SK-N-SH treated with all-trans-retinoic acid at 6 μM for 48 hours (cell line): ENCODE data around the gene RAB8B.

Experiments used
- ATAC-seq: fragments of 200-7000 bp; cut with Tn5 transposase; 3 replicates; pipeline ENCODE4 v1.9.1; 2020; ENCODE audit warnings: mild to moderate bottlenecking, moderate library complexity
- ARNTL ChIP-seq: fragments of 450-650 bp; formaldehyde crosslinking; IDR thresholded peaks from 2 replicates; pipeline ENCODE4 v1.5.0; 2020; ENCODE audit warnings: low read depth, mild to moderate bottlenecking, moderate library complexity, borderline replicate concordance
- BACH2 ChIP-seq: fragments of 250-450 bp; sonication (Bioruptor Pico); IDR thresholded peaks from 2 replicates; pipeline ENCODE4 v1.9.0; 2021; ENCODE audit warnings: mild to moderate bottlenecking, borderline replicate concordance
- CSDC2 ChIP-seq: fragments of 250-450 bp; sonication (Bioruptor Pico); IDR thresholded peaks from 2 replicates; pipeline ENCODE4 v1.5.0; 2020; ENCODE audit warnings: mild to moderate bottlenecking, moderate library complexity
- ESRRG ChIP-seq: fragments of 250-450 bp; sonication (Bioruptor Pico); IDR thresholded peaks from 2 replicates; pipeline ENCODE4 v1.6.1; 2021; ENCODE audit warnings: mild to moderate bottlenecking
- ISL1 ChIP-seq: fragments of 250-450 bp; sonication (Bioruptor Pico); IDR thresholded peaks from 2 replicates; pipeline ENCODE4 v2.1.2; 2022; ENCODE audit warnings: mild to moderate bottlenecking, moderate library complexity
- OSR1 ChIP-seq: fragments of 250-450 bp; sonication (Bioruptor Pico); IDR thresholded peaks from 2 replicates; pipeline ENCODE4 v1.8.0; 2022; ENCODE audit warnings: moderate library complexity, mild to moderate bottlenecking, inconsistent platforms
- PPARA ChIP-seq: fragments of 250-450 bp; sonication (Bioruptor Pico); IDR thresholded peaks from 2 replicates; pipeline ENCODE4 v1.5.0; 2020; ENCODE audit warnings: mild to moderate bottlenecking, borderline replicate concordance
- RARB ChIP-seq: fragments of 250-450 bp; sonication (Bioruptor Pico); IDR thresholded peaks from 2 replicates; pipeline ENCODE4 v1.8.0; 2021; ENCODE audit warnings: mild to moderate bottlenecking, moderate library complexity
- TCF4 ChIP-seq: fragments of 250-450 bp; sonication (Bioruptor Pico); IDR thresholded peaks from 2 replicates; pipeline ENCODE4 v1.8.0; 2021; ENCODE audit warnings: mild to moderate bottlenecking, moderate library complexity, borderline replicate concordance
- ZC3H10 ChIP-seq: fragments of 250-450 bp; sonication (Bioruptor Pico); IDR thresholded peaks from 2 replicates; pipeline ENCODE4 v1.5.1; 2021; ENCODE audit warnings: mild to moderate bottlenecking, moderate library complexity
- ZFP3 ChIP-seq: fragments of 250-450 bp; sonication (Bioruptor Pico); IDR thresholded peaks from 2 replicates; pipeline ENCODE4 v1.5.0; 2020; ENCODE audit warnings: mild to moderate bottlenecking, moderate library complexity
- ZFP30 ChIP-seq: fragments of 450-650 bp; formaldehyde crosslinking; IDR thresholded peaks from 2 replicates; pipeline ENCODE4 v1.5.0; 2022; ENCODE audit warnings: mild to moderate bottlenecking, moderate library complexity
- ZNF565 ChIP-seq: fragments of 450-650 bp; formaldehyde crosslinking; conservative IDR thresholded peaks from 2 replicates; pipeline ENCODE4 v1.5.0; 2020; ENCODE audit warnings: low read depth, mild to moderate bottlenecking, moderate library complexity
- ZNF70 ChIP-seq: fragments of 450-650 bp; formaldehyde crosslinking; IDR thresholded peaks from 2 replicates; pipeline ENCODE4 v1.5.0; 2020; ENCODE audit warnings: mild to moderate bottlenecking, moderate library complexity
- ZNF8 ChIP-seq: fragments of 450-650 bp; formaldehyde crosslinking; IDR thresholded peaks from 2 replicates; pipeline ENCODE4 v1.5.0; 2020; ENCODE audit warnings: mild to moderate bottlenecking, moderate library complexity
- TF ChIP-seq, protein P1 (sequence below): fragments of 250-450 bp; sonication (Bioruptor Pico); IDR thresholded peaks from 2 replicates; pipeline ENCODE4 v1.8.0; 2020; ENCODE audit warnings: mild to moderate bottlenecking, moderate library complexity, borderline replicate concordance
- TF ChIP-seq, protein P2 (sequence below): fragments of 250-450 bp; sonication (Bioruptor Pico); IDR thresholded peaks from 2 replicates; pipeline ENCODE4 v1.5.1; 2020; ENCODE audit warnings: low read depth, mild to moderate bottlenecking, moderate library complexity
- TF ChIP-seq, protein P3 (sequence below): fragments of 250-450 bp; sonication (Bioruptor Pico); IDR thresholded peaks from 2 replicates; pipeline ENCODE4 v1.8.0; 2021; ENCODE audit warnings: low read depth, mild to moderate bottlenecking, moderate library complexity, borderline replicate concordance
- TF ChIP-seq, protein P4 (sequence below): fragments of 250-450 bp; sonication (Bioruptor Pico); IDR thresholded peaks from 2 replicates; pipeline ENCODE4 v1.5.1; 2021; ENCODE audit warnings: mild to moderate bottlenecking, moderate library complexity

The RAB8B gene

DNA sequence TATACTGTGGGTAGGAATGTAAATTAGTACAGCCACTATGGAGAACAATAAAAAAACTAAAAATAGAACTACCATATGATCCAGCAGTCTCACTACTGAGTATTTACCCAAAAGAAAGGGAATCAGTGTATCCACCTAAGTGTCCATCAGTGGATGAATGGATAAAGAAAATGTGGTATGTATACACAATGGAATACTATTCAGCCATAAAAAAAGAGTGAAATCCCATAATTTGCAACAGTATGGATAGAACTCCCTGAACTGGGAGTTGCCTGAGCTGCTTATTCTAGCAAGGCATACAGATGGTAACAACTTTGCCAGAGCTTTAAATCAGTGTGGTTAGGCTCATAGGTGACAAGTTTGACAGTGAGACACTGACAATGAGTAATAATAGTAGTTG lies 71.9 kb downstream of the RAB8B start:
- no peak for ATAC-seq
- peak; percentile 73 for TF ChIP-seq ZNF8
- TF ChIP-seq BACH2 (CRISPR knock-in tag) = no peak
- TF ChIP-seq, all 23 proteins: peak for 1

DNA sequence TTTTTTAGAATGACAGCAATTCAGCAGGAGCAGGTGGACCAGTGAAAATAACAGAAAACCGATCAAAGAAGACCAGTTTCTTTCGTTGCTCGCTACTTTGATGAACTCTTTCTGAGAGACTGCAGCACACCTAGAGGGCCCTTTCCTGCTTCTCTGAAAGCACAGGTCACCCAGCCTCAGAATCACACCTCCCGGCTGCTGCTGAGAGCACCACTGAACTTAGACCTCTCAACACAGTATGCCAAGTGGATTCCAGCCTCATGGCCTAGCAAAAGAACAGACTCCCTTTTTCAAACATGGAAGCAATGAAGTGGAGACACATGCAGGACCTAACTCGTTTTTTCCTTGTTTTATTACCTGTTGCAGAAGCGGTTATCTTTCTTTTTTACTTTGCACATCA lies 74.1 kb downstream of the RAB8B start:
- no peak for ATAC-seq
- TF ChIP-seq ZFP3 (no peak), OSR1 (CRISPR knock-in tag) (no peak), BACH2 (CRISPR knock-in tag) (no peak)
- TF ChIP-seq, protein P1, sequence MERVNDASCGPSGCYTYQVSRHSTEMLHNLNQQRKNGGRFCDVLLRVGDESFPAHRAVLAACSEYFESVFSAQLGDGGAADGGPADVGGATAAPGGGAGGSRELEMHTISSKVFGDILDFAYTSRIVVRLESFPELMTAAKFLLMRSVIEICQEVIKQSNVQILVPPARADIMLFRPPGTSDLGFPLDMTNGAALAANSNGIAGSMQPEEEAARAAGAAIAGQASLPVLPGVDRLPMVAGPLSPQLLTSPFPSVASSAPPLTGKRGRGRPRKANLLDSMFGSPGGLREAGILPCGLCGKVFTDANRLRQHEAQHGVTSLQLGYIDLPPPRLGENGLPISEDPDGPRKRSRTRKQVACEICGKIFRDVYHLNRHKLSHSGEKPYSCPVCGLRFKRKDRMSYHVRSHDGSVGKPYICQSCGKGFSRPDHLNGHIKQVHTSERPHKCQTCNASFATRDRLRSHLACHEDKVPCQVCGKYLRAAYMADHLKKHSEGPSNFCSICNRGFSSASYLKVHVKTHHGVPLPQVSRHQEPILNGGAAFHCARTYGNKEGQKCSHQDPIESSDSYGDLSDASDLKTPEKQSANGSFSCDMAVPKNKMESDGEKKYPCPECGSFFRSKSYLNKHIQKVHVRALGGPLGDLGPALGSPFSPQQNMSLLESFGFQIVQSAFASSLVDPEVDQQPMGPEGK = no peak

DNA sequence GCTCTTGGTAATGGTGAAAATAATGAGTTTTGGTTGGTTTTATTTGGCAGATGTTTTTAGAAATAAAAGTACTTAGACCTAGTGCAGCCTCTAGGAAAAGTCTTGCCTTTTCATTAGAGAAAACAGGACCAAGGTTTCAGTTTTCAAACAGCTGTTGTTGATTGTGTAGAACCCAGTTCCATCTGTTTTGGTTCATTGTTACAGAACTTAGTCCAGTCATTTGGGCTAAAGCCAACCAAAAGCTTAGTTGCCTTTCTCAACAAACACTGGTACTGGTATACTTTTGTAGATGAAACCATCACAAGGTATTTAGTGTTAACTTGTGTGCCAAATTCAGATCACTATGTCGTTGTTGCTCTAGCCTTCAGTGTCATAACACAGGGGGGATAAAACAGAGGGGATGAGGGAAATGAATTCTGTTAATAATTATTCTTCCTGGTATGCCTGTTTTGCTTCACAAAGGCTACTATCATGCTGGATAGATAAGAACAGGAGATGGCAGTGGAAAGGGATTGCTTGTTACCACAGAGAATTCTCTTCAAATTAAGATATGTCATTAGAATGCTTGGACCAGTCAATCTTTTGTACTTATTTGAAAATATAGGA lies 75.4 kb downstream of the RAB8B start:
- 0 out of 2 replicates have a peak, but pooled peaks have one; percentile 33 for TF ChIP-seq ISL1 (CRISPR knock-in tag)
- TF ChIP-seq ZNF8 = peak; percentile 29; the same call in 1 of the 2 replicates
- peak; percentile 43; the same call in 1 of the 2 replicates for TF ChIP-seq TCF4 (CRISPR knock-in tag)
- TF ChIP-seq ZNF70 = no peak
- ATAC-seq = no peak

DNA sequence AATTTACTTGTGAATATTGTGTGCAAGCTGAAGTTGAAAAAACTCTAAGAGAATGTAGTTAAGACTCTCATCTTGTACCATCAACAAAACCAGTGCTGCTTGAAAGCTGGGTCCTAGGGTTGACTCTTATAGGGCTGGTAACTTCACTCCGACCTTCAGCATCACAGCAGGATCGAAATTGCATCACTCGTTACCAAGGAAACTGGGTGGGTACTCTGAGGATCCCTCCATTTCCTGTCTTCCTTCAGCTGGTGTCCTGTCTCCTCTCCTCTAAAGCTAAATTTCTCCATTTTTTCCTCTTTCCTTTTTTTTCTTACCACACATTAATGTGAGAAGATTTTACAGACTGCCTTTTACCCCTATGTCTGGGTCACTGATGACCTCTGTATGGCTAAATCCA lies 85.0 kb downstream of the RAB8B start:
- no peak for ATAC-seq
- TF ChIP-seq ISL1 (CRISPR knock-in tag) (no peak), ZC3H10 (CRISPR knock-in tag) (no peak), PPARA (no peak)
- TF ChIP-seq, protein P2, sequence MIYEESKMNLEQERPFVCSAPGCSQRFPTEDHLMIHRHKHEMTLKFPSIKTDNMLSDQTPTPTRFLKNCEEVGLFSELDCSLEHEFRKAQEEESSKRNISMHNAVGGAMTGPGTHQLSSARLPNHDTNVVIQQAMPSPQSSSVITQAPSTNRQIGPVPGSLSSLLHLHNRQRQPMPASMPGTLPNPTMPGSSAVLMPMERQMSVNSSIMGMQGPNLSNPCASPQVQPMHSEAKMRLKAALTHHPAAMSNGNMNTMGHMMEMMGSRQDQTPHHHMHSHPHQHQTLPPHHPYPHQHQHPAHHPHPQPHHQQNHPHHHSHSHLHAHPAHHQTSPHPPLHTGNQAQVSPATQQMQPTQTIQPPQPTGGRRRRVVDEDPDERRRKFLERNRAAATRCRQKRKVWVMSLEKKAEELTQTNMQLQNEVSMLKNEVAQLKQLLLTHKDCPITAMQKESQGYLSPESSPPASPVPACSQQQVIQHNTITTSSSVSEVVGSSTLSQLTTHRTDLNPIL (CRISPR knock-in tag) = no peak
- TF ChIP-seq, all 23 proteins: peak for 0

DNA sequence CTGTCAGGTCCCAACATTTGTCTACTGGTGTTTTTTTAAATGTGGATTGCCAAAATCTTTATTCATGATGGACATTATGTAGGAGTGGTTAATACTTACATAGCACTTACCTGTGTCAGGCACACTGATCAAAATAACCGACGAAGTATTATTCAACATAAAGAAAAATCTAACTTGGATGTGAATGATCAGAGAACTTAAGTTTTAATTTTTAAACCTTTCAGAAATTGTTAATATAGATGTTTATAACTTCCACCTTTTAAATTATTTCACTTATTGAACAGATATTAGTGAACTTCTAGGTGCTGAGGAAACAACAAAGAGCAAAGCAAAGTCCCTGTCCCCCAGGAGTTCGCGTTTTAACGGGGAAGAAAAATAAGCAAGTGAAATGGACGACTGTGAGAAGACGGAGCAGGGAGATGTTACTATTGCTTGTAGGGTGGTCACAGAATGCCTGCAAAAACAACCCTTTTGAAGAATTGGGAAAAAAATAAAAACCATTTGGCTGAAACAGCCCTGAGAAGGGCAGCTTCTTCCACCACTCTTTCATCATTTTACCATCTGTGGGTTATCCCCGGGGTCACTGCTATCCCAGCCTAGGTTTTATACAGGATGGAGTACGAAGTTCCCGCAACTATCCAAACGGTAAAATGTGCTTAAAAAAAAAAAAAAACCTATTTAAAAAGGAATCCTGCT lies 87.1 kb downstream of the RAB8B start:
- peak; percentile 56 for ATAC-seq

DNA sequence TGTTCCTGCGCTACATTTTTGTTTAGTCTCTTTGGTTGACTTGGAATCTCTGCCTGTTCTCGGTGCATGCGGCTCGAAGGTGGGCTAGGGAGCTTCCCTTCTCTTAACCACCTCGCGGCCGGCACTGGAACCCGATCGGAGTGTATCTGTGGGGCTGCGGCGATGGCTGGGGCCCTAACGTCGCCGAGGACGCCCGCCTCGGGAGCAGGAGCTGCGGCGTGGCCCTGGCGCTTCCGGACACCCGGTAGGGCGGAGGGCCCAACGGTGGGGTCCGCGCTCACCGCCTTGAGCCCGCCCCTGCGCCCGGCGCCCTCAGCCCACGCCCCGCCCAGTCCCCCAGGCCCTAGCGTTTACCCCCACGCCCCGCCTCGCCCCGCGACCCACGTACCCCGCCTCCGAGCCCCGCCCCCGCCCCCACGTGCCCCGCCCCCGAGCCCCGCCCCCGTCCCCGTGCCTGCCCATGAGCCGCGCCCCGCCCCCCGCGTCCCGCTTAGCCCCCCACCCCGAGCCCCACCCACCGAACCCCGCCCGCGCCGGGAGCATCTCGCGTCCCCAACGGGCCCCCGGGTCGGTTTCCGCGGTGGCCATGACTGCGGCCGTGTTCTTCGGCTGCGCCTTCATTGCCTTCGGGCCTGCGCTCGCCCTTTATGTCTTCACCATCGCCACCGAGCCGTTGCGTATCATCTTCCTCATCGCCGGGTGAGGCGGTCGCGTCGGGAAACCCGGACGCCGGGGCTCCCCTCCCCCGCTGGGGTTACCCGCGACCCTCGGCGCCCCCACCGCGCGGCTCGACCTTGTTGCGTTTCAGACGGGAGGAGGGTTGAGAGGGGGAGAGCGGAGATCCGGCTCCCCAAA lies 87.9 kb downstream of the RAB8B start, which contains the start of gene APH1B:
TSS of gene APH1B (plus strand) at position 568 of the 855 bp plus-strand sequence. CDS start at position 587, 19 bp downstream.
- peak; percentile 92 for ATAC-seq
- TF ChIP-seq, protein P3, sequence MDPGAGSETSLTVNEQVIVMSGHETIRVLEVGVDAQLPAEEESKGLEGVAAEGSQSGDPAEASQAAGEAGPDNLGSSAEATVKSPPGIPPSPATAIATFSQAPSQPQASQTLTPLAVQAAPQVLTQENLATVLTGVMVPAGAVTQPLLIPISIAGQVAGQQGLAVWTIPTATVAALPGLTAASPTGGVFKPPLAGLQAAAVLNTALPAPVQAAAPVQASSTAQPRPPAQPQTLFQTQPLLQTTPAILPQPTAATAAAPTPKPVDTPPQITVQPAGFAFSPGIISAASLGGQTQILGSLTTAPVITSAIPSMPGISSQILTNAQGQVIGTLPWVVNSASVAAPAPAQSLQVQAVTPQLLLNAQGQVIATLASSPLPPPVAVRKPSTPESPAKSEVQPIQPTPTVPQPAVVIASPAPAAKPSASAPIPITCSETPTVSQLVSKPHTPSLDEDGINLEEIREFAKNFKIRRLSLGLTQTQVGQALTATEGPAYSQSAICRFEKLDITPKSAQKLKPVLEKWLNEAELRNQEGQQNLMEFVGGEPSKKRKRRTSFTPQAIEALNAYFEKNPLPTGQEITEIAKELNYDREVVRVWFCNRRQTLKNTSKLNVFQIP (CRISPR knock-in tag) = no peak
- TF ChIP-seq, protein P4, sequence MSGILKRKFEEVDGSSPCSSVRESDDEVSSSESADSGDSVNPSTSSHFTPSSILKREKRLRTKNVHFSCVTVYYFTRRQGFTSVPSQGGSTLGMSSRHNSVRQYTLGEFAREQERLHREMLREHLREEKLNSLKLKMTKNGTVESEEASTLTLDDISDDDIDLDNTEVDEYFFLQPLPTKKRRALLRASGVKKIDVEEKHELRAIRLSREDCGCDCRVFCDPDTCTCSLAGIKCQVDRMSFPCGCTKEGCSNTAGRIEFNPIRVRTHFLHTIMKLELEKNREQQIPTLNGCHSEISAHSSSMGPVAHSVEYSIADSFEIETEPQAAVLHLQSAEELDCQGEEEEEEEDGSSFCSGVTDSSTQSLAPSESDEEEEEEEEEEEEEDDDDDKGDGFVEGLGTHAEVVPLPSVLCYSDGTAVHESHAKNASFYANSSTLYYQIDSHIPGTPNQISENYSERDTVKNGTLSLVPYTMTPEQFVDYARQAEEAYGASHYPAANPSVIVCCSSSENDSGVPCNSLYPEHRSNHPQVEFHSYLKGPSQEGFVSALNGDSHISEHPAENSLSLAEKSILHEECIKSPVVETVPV = no peak
- TF ChIP-seq CSDC2 (CRISPR knock-in tag) (no peak), BACH2 (CRISPR knock-in tag) (no peak), PPARA (no peak), ZNF565 (CRISPR knock-in tag) (no peak), OSR1 (CRISPR knock-in tag) (no peak), ZFP3 (no peak), ARNTL (no peak), RARB (CRISPR knock-in tag) (no peak), ZFP30 (CRISPR knock-in tag) (no peak)

More for the DNA sequence above, 87.1 kb downstream of the RAB8B start:
- TF ChIP-seq ESRRG (CRISPR knock-in tag) (no peak), BACH2 (CRISPR knock-in tag) (no peak), PPARA (no peak), ZFP3 (no peak), ISL1 (CRISPR knock-in tag) (no peak), ZNF8 (no peak)
- TF ChIP-seq, all 23 proteins: peak for 0
